ENCODE results near the gene ETFA.

ETFA gene

GRCh38 chr15:76208786-76209424 is 102.4 kb downstream of the ETFA start:
- TF ChIP-seq MAX (IDR thresholded peaks at IDR 0.05; ENCODE audit: low read depth, low read length), result no peak
- DNase-seq (ENCODE audit: low read depth), result peak; percentile 71
- H3K4me3 ChIP-seq (ENCODE audit: low read depth, low read length), result no peak overlapping the region

- no peak overlapping the region for H3K4me3 ChIP-seq (ENCODE audit: low read depth, low read length)
- DNase-seq (ENCODE audit: low read depth), result no peak
- no peak for TF ChIP-seq POLR2A (IDR thresholded peaks at IDR 0.05; ENCODE audit: extremely low read depth, insufficient read length)
- no peak for TF ChIP-seq MAX (IDR thresholded peaks at IDR 0.05; ENCODE audit: low read depth, low read length)
- no peak for TF ChIP-seq MYC (IDR thresholded peaks at IDR 0.05; ENCODE audit: low read depth, low read length)
- TF ChIP-seq CTCF (IDR thresholded peaks at IDR 0.05; ENCODE audit: low read depth, low read length), result no peak
Observed at GRCh38 chr15:76208084-76208785, 103.0 kb downstream of the ETFA start.

GRCh38 chr15:76206325-76206976 is 104.8 kb downstream of the ETFA start:
- TF ChIP-seq MYC (IDR thresholded peaks at IDR 0.05; ENCODE audit: low read depth, low read length) (no peak), CTCF (IDR thresholded peaks at IDR 0.05; ENCODE audit: low read depth, low read length) (no peak)
- no peak for DNase-seq (ENCODE audit: low read depth)
- H3K4me3 ChIP-seq (ENCODE audit: low read depth, low read length), result no peak overlapping the region

GRCh38 chr15:76204916-76205460 is 106.3 kb downstream of the ETFA start:
- no peak for DNase-seq (ENCODE audit: low read depth)
- H3K4me3 ChIP-seq (ENCODE audit: low read depth, low read length), result no peak overlapping the region
- no peak for TF ChIP-seq MAX (IDR thresholded peaks at IDR 0.05; ENCODE audit: low read depth, low read length)
- no peak for TF ChIP-seq CTCF (IDR thresholded peaks at IDR 0.05; ENCODE audit: low read depth, low read length)
- TF ChIP-seq POLR2A (IDR thresholded peaks at IDR 0.05; ENCODE audit: extremely low read depth, insufficient read length), result no peak
- TF ChIP-seq MYC (IDR thresholded peaks at IDR 0.05; ENCODE audit: low read depth, low read length), result no peak

- no peak for DNase-seq (ENCODE audit: low read depth)
- no peak overlapping the region for H3K4me3 ChIP-seq (ENCODE audit: low read depth, low read length)
- TF ChIP-seq POLR2A (IDR thresholded peaks at IDR 0.05; ENCODE audit: extremely low read depth, insufficient read length), result no peak
- TF ChIP-seq MAX (IDR thresholded peaks at IDR 0.05; ENCODE audit: low read depth, low read length), result no peak
- no peak for TF ChIP-seq CTCF (IDR thresholded peaks at IDR 0.05; ENCODE audit: low read depth, low read length)
- no peak for TF ChIP-seq MYC (IDR thresholded peaks at IDR 0.05; ENCODE audit: low read depth, low read length)
Observed at GRCh38 chr15:76204109-76204845, 107.0 kb downstream of the ETFA start.
